Tibial artery (tissue), 4 donors: ENCODE measurements around the gene FARS2.

Experiments
- DNase-seq, 2 donors: peaks; one replicate each; pipeline ENCODE4 v3.0.0-alpha.2; 2019
- H3K27ac ChIP-seq, 2 donors: fragments of 200-600 bp; sonication (generic) in 1 of 2; 1 replicate in 1 of 2; 2 replicates in 1 of 2; pipeline ENCODE4 v1.5.1; 2018 to 2019; ENCODE audit warnings: mild to moderate bottlenecking in 1 of 2
- H3K27me3 ChIP-seq, 2 donors: fragments of 200-600 bp; sonication (generic) in 1 of 2; one replicate each; pipeline versions ENCODE4 v1.5.1 to v1.6.0; 2016 to 2019
- H3K36me3 ChIP-seq, 3 donors: fragments of 200-600 bp; sonication (generic) in 2 of 3; one replicate each; pipeline ENCODE4 v1.5.1; 2016 to 2019; ENCODE audit warnings: mild to moderate bottlenecking in 2 of 3
- H3K4me1 ChIP-seq, 4 donors: fragments of 200-600 bp; sonication (generic) in 2 of 4; 1 replicate in 3 of 4; 2 replicates in 1 of 4; pipeline ENCODE4 v1.5.1; 2016 to 2019
- H3K4me3 ChIP-seq, 2 donors: fragments of 200-600 bp; sonication (generic) in 1 of 2; 1 replicate in 1 of 2; 2 replicates in 1 of 2; pipeline ENCODE4 v1.5.1; 2018 to 2019; ENCODE audit warnings: mild to moderate bottlenecking in 2 of 2
- H3K9me3 ChIP-seq, 3 donors: fragments of 200-600 bp; sonication (generic) in 1 of 3; one replicate each; pipeline ENCODE4 v1.5.1; 2016 to 2019
- intact Hi-C: fragments of 100-400 bp; cut with DNase I; formaldehyde crosslinking; loops from one replicate; pipeline ENCODE4 v1.15.0; 2023; ENCODE audit warnings: low total_unique reads
- TF ChIP-seq, protein P1 (sequence below), 2 experiments: fragments of 200-600 bp in 1 of 2; fragments of 450-650 bp in 1 of 2; IDR thresholded peaks; one replicate each; pipeline ENCODE4 v1.5.1; 2017 to 2019; ENCODE audit warnings: antibody characterized with exemption in 2 of 2, mild to moderate bottlenecking in 1 of 2, moderate library complexity in 1 of 2

FARS2 gene

DNA sequence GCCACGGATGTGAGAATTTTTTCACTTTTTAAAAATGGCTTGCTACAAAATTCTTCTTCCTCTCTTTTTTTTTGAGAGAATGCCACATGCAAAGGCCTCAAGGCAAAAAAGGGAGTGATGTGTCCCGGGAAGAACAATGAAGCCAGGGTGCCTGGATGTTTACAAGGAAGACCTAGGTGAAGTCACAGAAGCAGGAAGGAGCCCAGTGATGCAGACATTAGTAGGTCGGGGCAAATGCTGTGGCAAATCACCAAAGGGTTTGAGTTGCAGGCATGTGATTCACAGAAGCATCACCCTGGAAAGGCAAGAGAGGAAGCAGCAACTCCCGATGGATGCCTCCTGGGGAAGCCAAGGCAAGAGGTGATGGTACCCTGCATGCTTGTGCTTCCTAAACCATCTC, 46.8 kb downstream of the FARS2 start:
- intact Hi-C loops, result no loop called here
- no peaks in the 10 kb centered on the region for H3K4me1 ChIP-seq

DNA sequence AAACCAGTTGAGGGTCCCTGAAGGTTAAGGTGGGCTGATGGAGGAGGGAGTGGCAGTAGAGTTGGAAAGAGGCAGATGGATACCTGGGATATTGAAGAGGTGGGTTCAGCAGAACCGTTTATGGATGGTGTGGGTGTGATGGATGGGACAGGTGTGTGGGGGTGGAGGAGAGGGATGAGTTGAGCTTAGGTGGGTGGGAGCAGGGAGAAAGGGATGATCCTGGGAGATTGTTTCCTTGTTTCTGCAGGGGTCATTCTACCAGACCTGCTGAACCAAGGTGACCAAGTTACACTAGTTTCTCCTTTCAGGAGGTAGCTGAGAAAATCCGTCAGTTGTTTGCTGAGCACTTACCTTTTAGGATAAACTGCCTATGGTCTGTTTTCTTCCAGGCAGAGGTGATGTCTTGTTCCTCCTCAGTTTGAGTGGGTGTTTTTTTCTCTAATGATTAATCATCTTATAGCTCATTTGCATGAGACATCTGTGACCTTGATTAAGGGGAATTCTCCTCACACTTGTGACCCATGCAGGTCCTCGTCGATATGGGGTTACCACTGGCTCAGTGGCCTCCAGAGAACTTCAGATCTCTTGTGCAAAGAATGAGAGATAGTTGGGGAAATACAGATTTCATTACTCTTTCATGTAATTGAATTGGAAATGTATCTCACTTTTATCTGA, 53.0 kb downstream of the FARS2 start:
- no peaks in the 10 kb centered on the region for H3K9me3 ChIP-seq

More for the DNA sequence above, 46.8 kb downstream of the FARS2 start:
- DNase-seq, result no peak
- H3K9me3 ChIP-seq, result no peaks in the 10 kb centered on the region
- H3K27ac ChIP-seq, result no peak overlapping the region
- no peak overlapping the region for H3K4me3 ChIP-seq
- no peaks in the 10 kb centered on the region for H3K27me3 ChIP-seq
- no peaks in the 10 kb centered on the region for H3K36me3 ChIP-seq
- TF ChIP-seq, protein P1, sequence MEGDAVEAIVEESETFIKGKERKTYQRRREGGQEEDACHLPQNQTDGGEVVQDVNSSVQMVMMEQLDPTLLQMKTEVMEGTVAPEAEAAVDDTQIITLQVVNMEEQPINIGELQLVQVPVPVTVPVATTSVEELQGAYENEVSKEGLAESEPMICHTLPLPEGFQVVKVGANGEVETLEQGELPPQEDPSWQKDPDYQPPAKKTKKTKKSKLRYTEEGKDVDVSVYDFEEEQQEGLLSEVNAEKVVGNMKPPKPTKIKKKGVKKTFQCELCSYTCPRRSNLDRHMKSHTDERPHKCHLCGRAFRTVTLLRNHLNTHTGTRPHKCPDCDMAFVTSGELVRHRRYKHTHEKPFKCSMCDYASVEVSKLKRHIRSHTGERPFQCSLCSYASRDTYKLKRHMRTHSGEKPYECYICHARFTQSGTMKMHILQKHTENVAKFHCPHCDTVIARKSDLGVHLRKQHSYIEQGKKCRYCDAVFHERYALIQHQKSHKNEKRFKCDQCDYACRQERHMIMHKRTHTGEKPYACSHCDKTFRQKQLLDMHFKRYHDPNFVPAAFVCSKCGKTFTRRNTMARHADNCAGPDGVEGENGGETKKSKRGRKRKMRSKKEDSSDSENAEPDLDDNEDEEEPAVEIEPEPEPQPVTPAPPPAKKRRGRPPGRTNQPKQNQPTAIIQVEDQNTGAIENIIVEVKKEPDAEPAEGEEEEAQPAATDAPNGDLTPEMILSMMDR (IDR thresholded peaks at IDR 0.05), result no peak

DNA sequence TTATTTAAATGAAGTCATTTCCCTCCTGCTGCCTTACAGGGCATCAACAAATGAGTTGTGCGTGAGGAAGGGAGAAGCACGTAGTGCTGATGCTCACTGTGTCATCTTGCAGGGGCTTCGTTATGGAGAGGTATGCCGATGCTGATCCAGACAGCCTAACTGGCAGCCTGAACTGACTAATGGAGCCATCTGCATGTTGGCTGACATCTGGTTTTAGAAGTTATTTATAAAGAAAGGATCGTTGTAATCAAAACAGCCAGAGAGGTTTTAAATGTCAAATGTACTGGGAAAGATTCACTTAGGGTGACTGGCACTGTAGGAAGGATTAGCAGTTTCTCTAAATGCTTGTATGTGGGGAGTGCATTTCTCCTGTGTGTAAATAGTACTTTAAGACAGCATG, 54.6 kb downstream of the FARS2 start:
- Histone ChIP-seq H3K27ac (no peak overlapping the region), H3K4me3 (no peak overlapping the region)

More for the DNA sequence above, 53.0 kb downstream of the FARS2 start:
- intact Hi-C loops, result no loop called here
- TF ChIP-seq, protein P1 (IDR thresholded peaks at IDR 0.05), result no peak
- no peak for DNase-seq
- Histone ChIP-seq H3K4me3 (no peak overlapping the region), H3K4me1 (no peaks in the 10 kb centered on the region), H3K27ac (no peak overlapping the region), H3K27me3 (no peaks in the 10 kb centered on the region), H3K36me3 (no peaks in the 10 kb centered on the region)

DNA sequence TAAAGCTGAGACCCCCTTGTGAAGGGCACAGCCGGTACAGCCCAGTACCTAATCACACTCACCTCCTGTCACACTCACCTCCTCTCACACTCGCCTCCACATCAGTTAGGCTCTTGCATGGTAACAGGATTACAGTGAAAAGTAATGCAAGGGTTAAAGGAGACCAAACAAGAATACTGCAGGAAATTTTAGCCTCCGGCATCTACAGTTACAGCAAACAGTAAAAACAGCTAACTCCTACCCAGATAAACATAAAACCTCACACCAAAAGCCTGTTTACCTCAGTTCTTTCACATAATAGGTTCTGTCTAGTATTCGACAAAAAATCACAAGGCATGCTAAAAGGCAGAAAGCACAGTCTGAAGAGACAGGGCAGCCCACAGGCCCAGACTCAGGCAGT, 55.6 kb downstream of the FARS2 start:
- Histone ChIP-seq H3K27ac (no peak overlapping the region), H3K4me1 (no peaks in the 10 kb centered on the region), H3K27me3 (no peaks in the 10 kb centered on the region), H3K9me3 (no peaks in the 10 kb centered on the region), H3K36me3 (no peaks in the 10 kb centered on the region), H3K4me3 (no peak overlapping the region)
- DNase-seq, result no peak
- intact Hi-C loops, result no loop called here
- TF ChIP-seq, protein P1 (IDR thresholded peaks at IDR 0.05), result no peak

More for the DNA sequence above, 54.6 kb downstream of the FARS2 start:
- no peaks in the 10 kb centered on the region for H3K36me3 ChIP-seq
- TF ChIP-seq, protein P1 (IDR thresholded peaks at IDR 0.05), result no peak
- no peak for DNase-seq
- no peaks in the 10 kb centered on the region for H3K4me1 ChIP-seq
- H3K27me3 ChIP-seq, result no peaks in the 10 kb centered on the region
- no peaks in the 10 kb centered on the region for H3K9me3 ChIP-seq
- intact Hi-C loops, result no loop called here

DNA sequence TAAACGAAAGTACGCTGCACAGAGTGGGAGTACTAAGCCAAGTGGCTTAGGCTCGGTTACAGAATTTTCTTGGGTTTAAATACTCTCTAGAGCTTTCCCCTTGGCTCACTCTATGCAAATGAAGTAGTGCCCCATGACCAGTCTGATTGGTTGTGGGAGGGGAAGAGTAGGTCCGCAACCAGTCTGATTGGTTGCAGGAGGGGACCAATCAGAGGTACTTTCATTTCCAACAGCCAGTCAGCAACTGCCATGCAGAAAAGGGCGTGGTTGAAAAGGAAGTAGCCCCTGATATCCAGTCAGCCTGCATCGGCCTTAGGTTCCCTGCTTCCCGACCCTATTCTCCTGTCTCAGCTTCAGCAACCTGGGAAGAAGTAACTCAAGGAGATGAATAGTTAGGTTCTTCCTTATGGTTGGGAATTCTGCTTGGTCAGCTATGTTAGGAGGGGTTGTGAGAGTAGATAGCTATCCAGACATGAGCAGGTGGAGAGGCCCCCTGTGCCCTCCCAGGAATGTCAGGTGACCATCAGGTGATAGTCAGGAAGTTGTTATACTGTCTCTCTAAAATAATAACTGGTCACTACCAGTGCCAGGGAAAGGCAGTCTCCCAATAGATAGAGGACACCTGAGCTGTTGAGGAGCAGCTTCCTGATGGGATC, 57.4 kb downstream of the FARS2 start:
- Histone ChIP-seq H3K4me3 (no peak overlapping the region), H3K36me3 (no peaks in the 10 kb centered on the region), H3K27me3 (no peaks in the 10 kb centered on the region), H3K4me1 (no peaks in the 10 kb centered on the region), H3K9me3 (peaks cover 0 to under 1% (median 0%) of the 10 kb centered on the region in 3 donors), H3K27ac (no peak overlapping the region)
- DNase-seq, result no peak
- intact Hi-C loops, result no loop called here
- TF ChIP-seq, protein P1 (IDR thresholded peaks at IDR 0.05), result no peak
